SK-N-MC (cell line): ENCODE results near the gene TMEM135.

Experiments
- DNase-seq: peaks from one replicate; pipeline ENCODE4 v3.0.0-alpha.2; 2011; ENCODE audit warnings: low read depth, low spot score
- H3K27ac ChIP-seq: fragments of 200-600 bp; sonication (generic); 2 replicates; pipeline ENCODE4 v1.5.1; 2016; ENCODE audit warnings: mixed run types
- H3K36me3 ChIP-seq: fragments of 200-600 bp; sonication (generic); 2 replicates; pipeline ENCODE4 v1.6.1; 2017; ENCODE audit warnings: antibody characterized with exemption, low read length, mixed read lengths; ENCODE audit not compliant: insufficient read depth
- H3K4me3 ChIP-seq: fragments of 200-600 bp; sonication (generic); 2 replicates; pipeline ENCODE4 v1.5.1; 2016
- H3K9ac ChIP-seq: fragments of 200-600 bp; sonication (generic); 2 replicates; pipeline ENCODE4 v1.8.0; 2017; ENCODE audit warnings: mixed run types, mixed read lengths; ENCODE audit not compliant: insufficient read length
- H3K9me3 ChIP-seq: fragments of 200-600 bp; sonication (generic); 2 replicates; pipeline ENCODE4 v1.6.1; 2017; ENCODE audit warnings: low read depth, mild to moderate bottlenecking, antibody characterized with exemption, low read length, moderate library complexity, mixed read lengths
- EZH2 ChIP-seq: fragments of 200-600 bp; sonication (generic); IDR thresholded peaks from one replicate; pipeline ENCODE4 v1.6.1; 2017; ENCODE audit warnings: antibody characterized with exemption
- FOXP2 ChIP-seq: optimal IDR thresholded peaks from 2 replicates; pipeline ENCODE3; 2011; ENCODE audit warnings: mild to moderate bottlenecking, moderate library complexity; ENCODE audit not compliant: insufficient read depth; ENCODE audit errors: extremely low read length, control extremely low read depth
- POLR2AphosphoS5 ChIP-seq: IDR thresholded peaks from 2 replicates; pipeline ENCODE4 v1.6.1; 2012; ENCODE audit warnings: mild to moderate bottlenecking, low read depth, low read length, borderline replicate concordance

Gene TMEM135

GRCh38 chr11:87215236-87215635 is 177.5 kb downstream of the TMEM135 start:
- H3K36me3 ChIP-seq, result no peaks in the 10 kb centered on the region
- no peak overlapping the region for H3K27ac ChIP-seq
- DNase-seq, result no peak
- H3K9ac ChIP-seq, result no peak overlapping the region
- TF ChIP-seq EZH2 (no peak), POLR2AphosphoS5 (no peak), FOXP2 (no peak)
- no peak overlapping the region for H3K4me3 ChIP-seq
- H3K9me3 ChIP-seq, result no peaks in the 10 kb centered on the region

GRCh38 chr11:87219266-87219665 is 181.5 kb downstream of the TMEM135 start:
- TF ChIP-seq FOXP2 (no peak), POLR2AphosphoS5 (no peak), EZH2 (no peak)
- H3K9ac ChIP-seq, result no peak overlapping the region
- H3K4me3 ChIP-seq, result no peak overlapping the region
- H3K36me3 ChIP-seq, result no peaks in the 10 kb centered on the region
- no peaks in the 10 kb centered on the region for H3K9me3 ChIP-seq
- H3K27ac ChIP-seq, result no peak overlapping the region
- no peak for DNase-seq

- TF ChIP-seq FOXP2 (no peak), POLR2AphosphoS5 (no peak), EZH2 (no peak)
- H3K27ac ChIP-seq, result no peak overlapping the region
- no peak for DNase-seq
- no peaks in the 10 kb centered on the region for H3K36me3 ChIP-seq
- H3K4me3 ChIP-seq, result no peak overlapping the region
- H3K9me3 ChIP-seq, result no peaks in the 10 kb centered on the region
- H3K9ac ChIP-seq, result no peak overlapping the region
These were observed 186.1 kb downstream of the TMEM135 start for GRCh38 chr11:87223816-87224215.

- TF ChIP-seq EZH2 (no peak), POLR2AphosphoS5 (no peak), FOXP2 (no peak)
- DNase-seq, result no peak
- Histone ChIP-seq H3K36me3 (no peaks in the 10 kb centered on the region), H3K4me3 (no peak overlapping the region), H3K9ac (no peak overlapping the region), H3K9me3 (no peaks in the 10 kb centered on the region), H3K27ac (no peak overlapping the region)
These were observed 186.8 kb downstream of the TMEM135 start for GRCh38 chr11:87224486-87224885.

GRCh38 chr11:87228820-87229219 is 191.1 kb downstream of the TMEM135 start:
- Histone ChIP-seq H3K9me3 (0 out of 2 replicates have a peak, but pooled peaks cover 5% of the 10 kb centered on the region), H3K9ac (no peak overlapping the region), H3K4me3 (no peak overlapping the region; the same call in 1 of the 2 replicates), H3K27ac (peak overlapping the region; percentile 69; the same call in 1 of the 2 replicates), H3K36me3 (peaks cover 9% of the 10 kb centered on the region; the same call in 1 of the 2 replicates)
- TF ChIP-seq POLR2AphosphoS5 (peak; percentile 20; the same call in 1 of the 2 replicates), EZH2 (no peak)
- DNase-seq, result peak; percentile 50

- H3K4me3 ChIP-seq, result no peak overlapping the region
- H3K36me3 ChIP-seq, result peaks cover 9% of the 10 kb centered on the region; the same call in 1 of the 2 replicates
- H3K9ac ChIP-seq, result no peak overlapping the region
- no peak overlapping the region for H3K27ac ChIP-seq
- DNase-seq, result no peak
- 0 out of 2 replicates have a peak, but pooled peaks cover 5% of the 10 kb centered on the region for H3K9me3 ChIP-seq
- TF ChIP-seq POLR2AphosphoS5 (no peak), FOXP2 (no peak), EZH2 (no peak)
These were observed 193.3 kb downstream of the TMEM135 start for GRCh38 chr11:87230995-87231394.

GRCh38 chr11:87232320-87232719 is 194.6 kb downstream of the TMEM135 start:
- Histone ChIP-seq H3K9ac (no peak overlapping the region), H3K9me3 (0 out of 2 replicates have a peak, but pooled peaks cover 5% of the 10 kb centered on the region), H3K27ac (no peak overlapping the region), H3K36me3 (peaks cover 9% of the 10 kb centered on the region; the same call in 1 of the 2 replicates), H3K4me3 (no peak overlapping the region)
- no peak for DNase-seq
- TF ChIP-seq POLR2AphosphoS5, result no peak

GRCh38 chr11:87235366-87235765 is 197.6 kb downstream of the TMEM135 start:
- Histone ChIP-seq H3K36me3 (peaks cover 9% of the 10 kb centered on the region; the same call in 1 of the 2 replicates), H3K9me3 (0 out of 2 replicates have a peak, but pooled peaks cover 5% of the 10 kb centered on the region), H3K4me3 (no peak overlapping the region), H3K9ac (no peak overlapping the region), H3K27ac (no peak overlapping the region)
- TF ChIP-seq EZH2, result no peak
- no peak for TF ChIP-seq FOXP2
- TF ChIP-seq POLR2AphosphoS5, result no peak
- DNase-seq, result no peak

GRCh38 chr11:87236368-87236767 is 198.6 kb downstream of the TMEM135 start:
- H3K4me3 ChIP-seq, result no peak overlapping the region

More at GRCh38 chr11:87236368-87236767, 198.6 kb downstream of the TMEM135 start:
- TF ChIP-seq POLR2AphosphoS5 (no peak), EZH2 (no peak), FOXP2 (no peak)
- Histone ChIP-seq H3K36me3 (peaks cover 9% of the 10 kb centered on the region; the same call in 1 of the 2 replicates), H3K9ac (no peak overlapping the region), H3K27ac (no peak overlapping the region), H3K9me3 (0 out of 2 replicates have a peak, but pooled peaks cover 5% of the 10 kb centered on the region)
- DNase-seq, result no peak
